HepG2 (cell line): Measurements from ENCODE around the gene SLC22A4. TPM values are rescaled to one million over a fixed set of nuclear protein-coding genes. Genes with fewer than 3 reads are reported as not detected.

Experiments
- ZNF407 ChIP-seq: sonication (generic); formaldehyde crosslinking; IDR thresholded peaks from one replicate; pipeline ENCODE4 v1.5.1; 2020; ENCODE audit warnings: mild to moderate bottlenecking, missing genetic modification reagents; ENCODE audit errors: not compliant biosample characterization
- polyA plus RNA-seq, 8 experiments: library from polyadenylated mRNA; depleted of rRNA in 3 of 8; stranded (reverse) in 7 of 8; unstranded in 1 of 8; fragments of >200 nt; fragmentation: Illumina TruSeq in 4 of 8; extraction: Trizol in 4 of 8; gene quantifications; 2 replicates each; pipeline versions ENCODE4 v1.2.1 to v1.2.3, GENCODE V29; 2011 to 2016; ENCODE audit warnings: low read depth in 4 of 8, missing spikeins in 1 of 8, mixed read lengths in 1 of 8; ENCODE audit not compliant: insufficient read depth in 1 of 8
- total RNA-seq, 5 experiments: library from RNA; depleted of rRNA; stranded (reverse); fragments of >200 nt; fragmentation: Illumina TruSeq; extraction: Trizol; gene quantifications; 2 replicates each; pipeline ENCODE4 v1.2.3, GENCODE V29; 2016; ENCODE audit warnings: low read depth in 1 of 5

Gene SLC22A4
- total and polyA plus RNA-seq, 2 of the 13 experiments (the other 11 are each of a cell fraction or from before 2014, with no cell fraction given): 0.33 to 0.62 TPM

- TF ChIP-seq ZNF407 (CRISPR knock-in tag): peak; percentile 58
These were observed 75.4 kb downstream of the SLC22A4 start, which contains the start of gene SLC22A5 (continued) for GRCh38 chr5:132369474-132370180.
